Liver (tissue), 9 donors: ENCODE measurements around the gene JAZF1. TPM values are rescaled to one million over a fixed set of nuclear protein-coding genes. Genes with fewer than 3 reads are reported as not detected.
"Not testable (repeated sequence)": the region's sequence is repeated elsewhere in the genome, so short reads cannot be mapped to it uniquely, and the experiment has no call there.

Source experiments
- DNase-seq: peaks from one replicate; pipeline ENCODE4 v3.0.0-alpha.2; 2017; ENCODE audit warnings: low spot score
- H3K27ac ChIP-seq, 2 donors: one replicate each; pipeline ENCODE4 v1.7.0; 2013; ENCODE audit warnings: inconsistent platforms in 2 of 2, low read length in 2 of 2, control low read depth in 1 of 2, low read depth in 1 of 2, mild to moderate bottlenecking in 1 of 2
- H3K27me3 ChIP-seq, 4 donors: one replicate each; pipeline versions ENCODE4 v1.6.1 to v1.7.0; 2013; ENCODE audit warnings: low read length in 3 of 4, inconsistent platforms in 1 of 4, mild to moderate bottlenecking in 1 of 4, moderate library complexity in 1 of 4; ENCODE audit not compliant: control insufficient read depth in 4 of 4, insufficient read depth in 4 of 4
- H3K36me3 ChIP-seq, 4 donors: one replicate each; pipeline versions ENCODE4 v1.6.1 to v1.7.0; 2013; ENCODE audit warnings: low read length in 3 of 4, mild to moderate bottlenecking in 3 of 4, low read depth in 1 of 4, moderate library complexity in 1 of 4; ENCODE audit not compliant: control insufficient read depth in 4 of 4, insufficient read depth in 3 of 4
- H3K4me1 ChIP-seq, 4 donors: one replicate each; pipeline versions ENCODE4 v1.6.1 to v1.7.0; 2013; ENCODE audit warnings: low read length in 3 of 4, mild to moderate bottlenecking in 3 of 4, moderate library complexity in 1 of 4; ENCODE audit not compliant: control insufficient read depth in 4 of 4, insufficient read depth in 4 of 4
- H3K4me3 ChIP-seq, 3 donors: one replicate each; pipeline versions ENCODE4 v1.6.1 to v1.7.0; 2013; ENCODE audit warnings: low read length in 3 of 3, control low read depth in 1 of 3, low read depth in 1 of 3, mild to moderate bottlenecking in 1 of 3
- H3K9ac ChIP-seq, 2 donors: one replicate each; pipeline ENCODE4 v1.7.0; 2013; ENCODE audit warnings: low read length in 2 of 2, mild to moderate bottlenecking in 2 of 2, moderate library complexity in 2 of 2, control low read depth in 1 of 2, low read depth in 1 of 2
- H3K9me3 ChIP-seq, 4 donors: one replicate each; pipeline versions ENCODE4 v1.6.1 to v1.7.0; 2013; ENCODE audit warnings: low read length in 3 of 4; ENCODE audit not compliant: control insufficient read depth in 4 of 4
- EGR1 ChIP-seq, 2 donors: IDR thresholded peaks; 2 replicates each; pipeline ENCODE4 v1.6.1; 2016 to 2018; ENCODE audit warnings: antibody characterized with exemption in 2 of 2, low read depth in 2 of 2
- FOXA1 ChIP-seq: IDR thresholded peaks from 2 replicates; pipeline ENCODE4 v1.6.1; 2016; ENCODE audit warnings: antibody characterized with exemption
- GABPA ChIP-seq, 2 donors: IDR thresholded peaks in 1 of 2; conservative IDR thresholded peaks in 1 of 2; 2 replicates each; pipeline ENCODE4 v1.6.1; 2016; ENCODE audit warnings: antibody characterized with exemption in 2 of 2, mild to moderate bottlenecking in 1 of 2, moderate library complexity in 1 of 2
- HNF4A ChIP-seq, 2 donors: conservative IDR thresholded peaks; 2 replicates each; pipeline ENCODE4 v1.6.1; 2016; ENCODE audit warnings: antibody characterized with exemption in 2 of 2, mild to moderate bottlenecking in 2 of 2
- HNF4G ChIP-seq: IDR thresholded peaks from 2 replicates; pipeline ENCODE4 v1.6.1; 2016; ENCODE audit warnings: antibody characterized with exemption
- JUND ChIP-seq, 2 donors: IDR thresholded peaks; 2 replicates each; pipeline ENCODE4 v1.6.1; 2016; ENCODE audit warnings: antibody characterized with exemption in 2 of 2
- NR2F2 ChIP-seq: IDR thresholded peaks from 2 replicates; pipeline ENCODE4 v1.6.1; 2016; ENCODE audit warnings: antibody characterized with exemption
- RAD21 ChIP-seq, 2 donors: IDR thresholded peaks; 2 replicates each; pipeline ENCODE4 v1.6.1; 2016; ENCODE audit warnings: antibody characterized with exemption in 2 of 2, mild to moderate bottlenecking in 2 of 2
- RXRA ChIP-seq, 2 donors: IDR thresholded peaks; 2 replicates each; pipeline ENCODE4 v1.6.1; 2017 to 2018; ENCODE audit warnings: antibody characterized with exemption in 2 of 2, mild to moderate bottlenecking in 1 of 2
- SP1 ChIP-seq: IDR thresholded peaks from 2 replicates; pipeline ENCODE4 v1.6.1; 2018; ENCODE audit warnings: antibody characterized with exemption, mild to moderate bottlenecking
- YY1 ChIP-seq: IDR thresholded peaks from 2 replicates; pipeline ENCODE4 v1.6.1; 2016; ENCODE audit warnings: antibody characterized with exemption, mild to moderate bottlenecking
- WGBS: extraction: QIAGEN DNeasy Blood & Tissue Kit; methylation state at CpG from one replicate; pipeline ENCODE4 v1.1.7; 2013; 5-methylcytosine and 5-hydroxymethylcytosine counted together
- polyA plus RNA-seq, 2 donors: library from polyadenylated mRNA; stranded (reverse) in 1 of 2; unstranded in 1 of 2; fragments of 200-250 nt in 1 of 2; fragments of >200 nt in 1 of 2; fragmentation: Nextera tagmentation in 1 of 2; extraction: Ambion mirVana in 1 of 2; gene quantifications; one replicate each; pipeline versions ENCODE4 v1.2.1 to v1.2.3, GENCODE V29; 2013 to 2015
- total RNA-seq, 2 donors: library from RNA; depleted of rRNA; stranded (reverse); fragments of >200 nt; gene quantifications; one replicate each; pipeline ENCODE4 v1.2.3, GENCODE V29; 2014
- TF ChIP-seq, protein P1 (sequence below): IDR thresholded peaks from 2 replicates; pipeline ENCODE4 v1.6.1; 2016; ENCODE audit warnings: antibody characterized with exemption
- TF ChIP-seq, protein P2 (sequence below): IDR thresholded peaks from 2 replicates; pipeline ENCODE4 v1.6.1; 2016; ENCODE audit warnings: antibody characterized with exemption
- TF ChIP-seq, protein P3 (sequence below): IDR thresholded peaks from 2 replicates; pipeline ENCODE4 v1.6.1; 2016; ENCODE audit warnings: antibody characterized with exemption, mild to moderate bottlenecking
- TF ChIP-seq, protein P4 (sequence below): fragments of 150-350 bp; IDR thresholded peaks from 2 replicates; pipeline ENCODE4 v1.5.1; 2017; ENCODE audit warnings: improper control_type of control experiment, low read depth, low read length; ENCODE audit not compliant: missing input control
- TF ChIP-seq, protein P5 (sequence below): IDR thresholded peaks from 2 replicates; pipeline ENCODE4 v1.6.1; 2016; ENCODE audit warnings: antibody characterized with exemption
- donor health status: healthy.
- donor health status: healthy.
- donor health status: healthy.
- donor health status: healthy.
- donor health status: healthy.

Gene JAZF1
- total and polyA plus RNA-seq, 4 donors = 2.7 to 17.8 (median 4.0) TPM

DNA sequence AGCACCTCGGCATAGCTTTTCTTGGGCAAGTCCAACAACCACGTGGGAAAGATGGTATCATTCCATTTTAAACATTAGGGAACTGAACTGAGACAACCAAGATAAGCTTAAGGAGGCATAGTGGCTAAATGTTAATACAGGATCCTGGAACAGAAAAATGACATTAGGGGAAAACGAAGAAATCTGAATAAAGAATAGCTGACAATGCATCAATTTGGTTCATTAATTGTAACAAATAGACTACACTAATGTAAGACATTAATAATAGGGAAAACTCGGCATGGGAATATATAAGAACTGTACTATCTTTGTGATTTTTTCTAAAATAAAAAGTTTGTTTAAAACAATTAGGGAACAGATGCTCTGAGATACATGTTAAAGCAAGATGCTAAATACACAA is 165.4 kb downstream of the JAZF1 start:
- H3K27ac ChIP-seq = no peak overlapping the region
- no peak overlapping the region for H3K4me3 ChIP-seq
- H3K9me3 ChIP-seq = no peaks in the 10 kb centered on the region
- TF ChIP-seq YY1 = no peak
- no peak for TF ChIP-seq RXRA (IDR thresholded peaks at IDR 0.05)
- TF ChIP-seq, protein P1, sequence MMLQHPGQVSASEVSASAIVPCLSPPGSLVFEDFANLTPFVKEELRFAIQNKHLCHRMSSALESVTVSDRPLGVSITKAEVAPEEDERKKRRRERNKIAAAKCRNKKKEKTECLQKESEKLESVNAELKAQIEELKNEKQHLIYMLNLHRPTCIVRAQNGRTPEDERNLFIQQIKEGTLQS = no peak
- no peak for TF ChIP-seq SP1
- no peak for TF ChIP-seq HNF4A (conservative IDR thresholded peaks at IDR 0.05)
- TF ChIP-seq, protein P2, sequence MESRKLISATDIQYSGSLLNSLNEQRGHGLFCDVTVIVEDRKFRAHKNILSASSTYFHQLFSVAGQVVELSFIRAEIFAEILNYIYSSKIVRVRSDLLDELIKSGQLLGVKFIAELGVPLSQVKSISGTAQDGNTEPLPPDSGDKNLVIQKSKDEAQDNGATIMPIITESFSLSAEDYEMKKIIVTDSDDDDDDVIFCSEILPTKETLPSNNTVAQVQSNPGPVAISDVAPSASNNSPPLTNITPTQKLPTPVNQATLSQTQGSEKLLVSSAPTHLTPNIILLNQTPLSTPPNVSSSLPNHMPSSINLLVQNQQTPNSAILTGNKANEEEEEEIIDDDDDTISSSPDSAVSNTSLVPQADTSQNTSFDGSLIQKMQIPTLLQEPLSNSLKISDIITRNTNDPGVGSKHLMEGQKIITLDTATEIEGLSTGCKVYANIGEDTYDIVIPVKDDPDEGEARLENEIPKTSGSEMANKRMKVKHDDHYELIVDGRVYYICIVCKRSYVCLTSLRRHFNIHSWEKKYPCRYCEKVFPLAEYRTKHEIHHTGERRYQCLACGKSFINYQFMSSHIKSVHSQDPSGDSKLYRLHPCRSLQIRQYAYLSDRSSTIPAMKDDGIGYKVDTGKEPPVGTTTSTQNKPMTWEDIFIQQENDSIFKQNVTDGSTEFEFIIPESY = no peak
- H3K36me3 ChIP-seq = no peaks in the 10 kb centered on the region
- H3K9ac ChIP-seq = no peak overlapping the region
- WGBS = 89% methylated on average over 4 of the region's 4 CpGs
- DNase-seq = no peak
- no peaks in the 10 kb centered on the region for H3K27me3 ChIP-seq
- peaks cover 0 to 5% (median under 1%) of the 10 kb centered on the region in 4 donors for H3K4me1 ChIP-seq

DNA sequence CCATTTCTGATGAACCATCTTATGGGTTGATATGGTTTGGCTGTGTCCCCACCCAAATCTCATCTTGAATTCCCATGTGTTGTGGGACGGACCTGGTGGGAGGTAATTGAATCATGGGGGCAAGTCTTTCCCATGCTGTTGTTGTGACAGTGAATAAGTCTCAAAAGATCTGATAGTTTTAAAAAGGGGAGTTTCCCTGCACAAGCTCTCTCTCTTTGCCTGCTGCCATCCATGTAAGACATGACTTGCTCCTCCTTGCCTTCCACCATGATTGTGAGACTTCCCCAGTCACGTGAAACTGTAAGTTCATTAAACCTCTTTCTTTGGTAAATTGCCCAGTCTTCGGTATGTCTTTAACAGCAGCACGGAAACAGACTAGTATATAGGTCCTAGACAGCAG is 166.3 kb downstream of the JAZF1 start:
- H3K9me3 ChIP-seq, H3K4me1 ChIP-seq, H3K27ac ChIP-seq, DNase-seq, H3K36me3 ChIP-seq, H3K27me3 ChIP-seq, H3K4me3 ChIP-seq, H3K9ac ChIP-seq: not testable (repeated sequence)
- WGBS = 93% methylated on average over 4 of the region's 4 CpGs

DNA sequence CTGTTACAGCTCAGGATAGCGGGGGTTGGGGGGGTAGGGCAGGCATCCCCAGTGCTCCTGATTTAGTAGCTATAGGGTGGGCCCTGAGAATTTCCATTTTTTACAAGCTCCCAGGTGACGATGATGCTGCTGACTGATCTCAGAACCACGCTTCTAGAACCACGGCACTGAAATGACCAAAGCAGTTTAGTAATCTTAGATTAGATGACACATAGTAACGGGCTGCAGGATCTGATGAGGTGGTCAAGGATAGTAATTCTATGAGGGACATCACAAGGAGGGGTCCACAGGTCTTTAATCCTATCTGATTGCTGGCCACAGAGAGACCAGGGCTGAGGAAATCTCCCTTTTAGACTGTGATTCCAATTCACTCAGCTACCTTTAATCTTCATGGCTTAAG is 167.2 kb downstream of the JAZF1 start:
- TF ChIP-seq FOXA1 = no peak
- no peak for TF ChIP-seq RXRA (IDR thresholded peaks at IDR 0.05)
- TF ChIP-seq NR2F2 = no peak
- TF ChIP-seq YY1 = no peak
- TF ChIP-seq, protein P1 = no peak
- TF ChIP-seq, protein P3, sequence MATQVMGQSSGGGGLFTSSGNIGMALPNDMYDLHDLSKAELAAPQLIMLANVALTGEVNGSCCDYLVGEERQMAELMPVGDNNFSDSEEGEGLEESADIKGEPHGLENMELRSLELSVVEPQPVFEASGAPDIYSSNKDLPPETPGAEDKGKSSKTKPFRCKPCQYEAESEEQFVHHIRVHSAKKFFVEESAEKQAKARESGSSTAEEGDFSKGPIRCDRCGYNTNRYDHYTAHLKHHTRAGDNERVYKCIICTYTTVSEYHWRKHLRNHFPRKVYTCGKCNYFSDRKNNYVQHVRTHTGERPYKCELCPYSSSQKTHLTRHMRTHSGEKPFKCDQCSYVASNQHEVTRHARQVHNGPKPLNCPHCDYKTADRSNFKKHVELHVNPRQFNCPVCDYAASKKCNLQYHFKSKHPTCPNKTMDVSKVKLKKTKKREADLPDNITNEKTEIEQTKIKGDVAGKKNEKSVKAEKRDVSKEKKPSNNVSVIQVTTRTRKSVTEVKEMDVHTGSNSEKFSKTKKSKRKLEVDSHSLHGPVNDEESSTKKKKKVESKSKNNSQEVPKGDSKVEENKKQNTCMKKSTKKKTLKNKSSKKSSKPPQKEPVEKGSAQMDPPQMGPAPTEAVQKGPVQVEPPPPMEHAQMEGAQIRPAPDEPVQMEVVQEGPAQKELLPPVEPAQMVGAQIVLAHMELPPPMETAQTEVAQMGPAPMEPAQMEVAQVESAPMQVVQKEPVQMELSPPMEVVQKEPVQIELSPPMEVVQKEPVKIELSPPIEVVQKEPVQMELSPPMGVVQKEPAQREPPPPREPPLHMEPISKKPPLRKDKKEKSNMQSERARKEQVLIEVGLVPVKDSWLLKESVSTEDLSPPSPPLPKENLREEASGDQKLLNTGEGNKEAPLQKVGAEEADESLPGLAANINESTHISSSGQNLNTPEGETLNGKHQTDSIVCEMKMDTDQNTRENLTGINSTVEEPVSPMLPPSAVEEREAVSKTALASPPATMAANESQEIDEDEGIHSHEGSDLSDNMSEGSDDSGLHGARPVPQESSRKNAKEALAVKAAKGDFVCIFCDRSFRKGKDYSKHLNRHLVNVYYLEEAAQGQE = no peak
- TF ChIP-seq HNF4G = no peak
- TF ChIP-seq GABPA (IDR thresholded peaks at IDR 0.05 in 1 of 2, conservative IDR thresholded peaks at IDR 0.05 in 1 of 2) = no peak
- TF ChIP-seq, protein P4, sequence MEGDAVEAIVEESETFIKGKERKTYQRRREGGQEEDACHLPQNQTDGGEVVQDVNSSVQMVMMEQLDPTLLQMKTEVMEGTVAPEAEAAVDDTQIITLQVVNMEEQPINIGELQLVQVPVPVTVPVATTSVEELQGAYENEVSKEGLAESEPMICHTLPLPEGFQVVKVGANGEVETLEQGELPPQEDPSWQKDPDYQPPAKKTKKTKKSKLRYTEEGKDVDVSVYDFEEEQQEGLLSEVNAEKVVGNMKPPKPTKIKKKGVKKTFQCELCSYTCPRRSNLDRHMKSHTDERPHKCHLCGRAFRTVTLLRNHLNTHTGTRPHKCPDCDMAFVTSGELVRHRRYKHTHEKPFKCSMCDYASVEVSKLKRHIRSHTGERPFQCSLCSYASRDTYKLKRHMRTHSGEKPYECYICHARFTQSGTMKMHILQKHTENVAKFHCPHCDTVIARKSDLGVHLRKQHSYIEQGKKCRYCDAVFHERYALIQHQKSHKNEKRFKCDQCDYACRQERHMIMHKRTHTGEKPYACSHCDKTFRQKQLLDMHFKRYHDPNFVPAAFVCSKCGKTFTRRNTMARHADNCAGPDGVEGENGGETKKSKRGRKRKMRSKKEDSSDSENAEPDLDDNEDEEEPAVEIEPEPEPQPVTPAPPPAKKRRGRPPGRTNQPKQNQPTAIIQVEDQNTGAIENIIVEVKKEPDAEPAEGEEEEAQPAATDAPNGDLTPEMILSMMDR = no peak
- TF ChIP-seq RAD21 (IDR thresholded peaks at IDR 0.05) = no peak
- TF ChIP-seq, protein P2 = no peak
- TF ChIP-seq JUND (IDR thresholded peaks at IDR 0.05) = no peak
- no peak for TF ChIP-seq EGR1 (IDR thresholded peaks at IDR 0.05; ENCODE audit: low read depth in 2 of 2)
- TF ChIP-seq, protein P5, sequence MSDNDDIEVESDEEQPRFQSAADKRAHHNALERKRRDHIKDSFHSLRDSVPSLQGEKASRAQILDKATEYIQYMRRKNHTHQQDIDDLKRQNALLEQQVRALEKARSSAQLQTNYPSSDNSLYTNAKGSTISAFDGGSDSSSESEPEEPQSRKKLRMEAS = no peak
- Histone ChIP-seq H3K9ac (no peak overlapping the region), H3K27me3 (no peaks in the 10 kb centered on the region), H3K27ac (no peak overlapping the region), H3K4me1 (peaks cover 0 to 4% (median 0%) of the 10 kb centered on the region in 4 donors), H3K9me3 (no peaks in the 10 kb centered on the region), H3K36me3 (no peaks in the 10 kb centered on the region), H3K4me3 (no peak overlapping the region)
- no peak for DNase-seq
- whole genome bisulfite sequencing = 96% methylated on average over 5 of the region's 5 CpGs
